DOHH2 (cell line): ENCODE data around the gene CBLB.

ENCODE experiments used
- H3F3A ChIP-seq: fragments of 200-600 bp; sonication (generic), shearing (Covaris generic); 2 replicates; pipeline ENCODE4 v1.6.0; 2016; ENCODE audit warnings: antibody characterized with exemption, mild to moderate bottlenecking; ENCODE audit not compliant: control insufficient read depth, insufficient read depth
- H3K27ac ChIP-seq: fragments of 200-600 bp; sonication (generic); 2 replicates; pipeline ENCODE4 v1.5.1; 2014; ENCODE audit warnings: low read depth, mild to moderate bottlenecking, low read length, moderate library complexity
- H3K27me3 ChIP-seq: fragments of 200-600 bp; sonication (generic); 2 replicates; pipeline ENCODE4 v1.6.1; 2014; ENCODE audit warnings: mild to moderate bottlenecking, low read length, mixed read lengths; ENCODE audit not compliant: control insufficient read depth
- H3K36me3 ChIP-seq: fragments of 200-600 bp; sonication (generic); 2 replicates; pipeline ENCODE4 v1.6.1; 2014; ENCODE audit warnings: mild to moderate bottlenecking, low read length, moderate library complexity, mixed read lengths; ENCODE audit not compliant: control insufficient read depth
- H3K4me1 ChIP-seq: fragments of 200-600 bp; sonication (generic); 2 replicates; pipeline ENCODE4 v1.6.1; 2014; ENCODE audit warnings: mild to moderate bottlenecking, low read length, mixed read lengths; ENCODE audit not compliant: control insufficient read depth
- H3K4me2 ChIP-seq: fragments of 200-600 bp; sonication (generic); 2 replicates; pipeline ENCODE4 v1.6.0; 2014; ENCODE audit warnings: mild to moderate bottlenecking, low read length, moderate library complexity
- H3K4me3 ChIP-seq: fragments of 200-600 bp; sonication (generic); 2 replicates; pipeline ENCODE4 v1.5.1; 2014; ENCODE audit warnings: mild to moderate bottlenecking, low read length, mixed read lengths
- H3K79me2 ChIP-seq: fragments of 200-600 bp; sonication (generic); 2 replicates; pipeline ENCODE4 v1.6.1; 2014; ENCODE audit warnings: mild to moderate bottlenecking, low read length, mixed read lengths; ENCODE audit not compliant: control insufficient read depth
- H3K9me2 ChIP-seq: fragments of 200-600 bp; sonication (generic); replicated peaks from 2 replicates; pipeline ENCODE4 v1.6.1; 2014; ENCODE audit warnings: mild to moderate bottlenecking, low read length, mixed read lengths; ENCODE audit not compliant: control insufficient read depth
- H3K9me3 ChIP-seq: fragments of 200-600 bp; sonication (generic); 2 replicates; pipeline ENCODE4 v1.6.1; 2014; ENCODE audit warnings: antibody characterized with exemption, low read length, mixed read lengths; ENCODE audit not compliant: control insufficient read depth, insufficient read depth
- H4K20me1 ChIP-seq: fragments of 200-600 bp; sonication (generic); 2 replicates; pipeline ENCODE4 v1.6.0; 2014; ENCODE audit warnings: low read depth, mild to moderate bottlenecking, antibody characterized with exemption, low read length, moderate library complexity; ENCODE audit not compliant: control insufficient read depth, insufficient read depth
- EZH2phosphoT487 ChIP-seq: fragments of 200-600 bp; sonication (generic); IDR thresholded peaks from 2 replicates; pipeline ENCODE4 v1.6.1; 2017; ENCODE audit warnings: borderline replicate concordance, mild to moderate bottlenecking, antibody characterized with exemption, low read length, moderate library complexity, mixed read lengths
- TF ChIP-seq, protein P1 (sequence below): fragments of 200-600 bp; sonication (generic); IDR thresholded peaks from one replicate; pipeline ENCODE4 v1.5.1; 2014; ENCODE audit warnings: antibody characterized with exemption, mild to moderate bottlenecking, low read depth, low read length; ENCODE audit not compliant: poor library complexity, severe bottlenecking

Gene CBLB

DNA sequence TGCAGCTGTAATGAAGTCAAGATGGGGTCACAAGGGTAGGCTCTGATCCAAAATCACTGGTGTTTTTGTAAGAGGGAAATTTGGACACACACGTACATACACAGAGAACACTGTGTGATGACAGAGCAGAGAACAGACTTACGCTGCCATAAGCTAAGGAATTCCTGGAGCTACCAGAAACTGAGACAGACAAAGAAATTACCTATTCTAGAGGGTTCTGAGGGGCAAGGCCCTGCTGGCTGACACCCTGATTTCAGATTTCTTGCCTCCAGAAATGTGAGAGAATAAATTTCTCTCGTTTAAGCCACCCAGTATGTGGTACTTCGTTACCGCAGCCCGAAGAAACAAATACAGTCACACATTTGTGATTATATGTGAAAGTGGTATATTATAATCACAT is 24.8 kb downstream of the CBLB start:
- no peaks in the 10 kb centered on the region for H3K9me2 ChIP-seq
- no peaks in the 10 kb centered on the region for H3K9me3 ChIP-seq
- H3K27me3 ChIP-seq: no peaks in the 10 kb centered on the region
- no peak overlapping the region for H3K4me2 ChIP-seq
- peaks cover 4% of the 10 kb centered on the region; the same call in 1 of the 2 replicates for H3K79me2 ChIP-seq
- peaks cover 6% of the 10 kb centered on the region; the same call in 1 of the 2 replicates for H3K4me1 ChIP-seq
- peaks cover 21% of the 10 kb centered on the region for H3K36me3 ChIP-seq
- H3F3A ChIP-seq: peaks cover 9% of the 10 kb centered on the region; the same call in 1 of the 2 replicates
- H4K20me1 ChIP-seq: no peaks in the 10 kb centered on the region
- no peak overlapping the region for H3K4me3 ChIP-seq
- TF ChIP-seq EZH2phosphoT487: no peak
- TF ChIP-seq, protein P1, sequence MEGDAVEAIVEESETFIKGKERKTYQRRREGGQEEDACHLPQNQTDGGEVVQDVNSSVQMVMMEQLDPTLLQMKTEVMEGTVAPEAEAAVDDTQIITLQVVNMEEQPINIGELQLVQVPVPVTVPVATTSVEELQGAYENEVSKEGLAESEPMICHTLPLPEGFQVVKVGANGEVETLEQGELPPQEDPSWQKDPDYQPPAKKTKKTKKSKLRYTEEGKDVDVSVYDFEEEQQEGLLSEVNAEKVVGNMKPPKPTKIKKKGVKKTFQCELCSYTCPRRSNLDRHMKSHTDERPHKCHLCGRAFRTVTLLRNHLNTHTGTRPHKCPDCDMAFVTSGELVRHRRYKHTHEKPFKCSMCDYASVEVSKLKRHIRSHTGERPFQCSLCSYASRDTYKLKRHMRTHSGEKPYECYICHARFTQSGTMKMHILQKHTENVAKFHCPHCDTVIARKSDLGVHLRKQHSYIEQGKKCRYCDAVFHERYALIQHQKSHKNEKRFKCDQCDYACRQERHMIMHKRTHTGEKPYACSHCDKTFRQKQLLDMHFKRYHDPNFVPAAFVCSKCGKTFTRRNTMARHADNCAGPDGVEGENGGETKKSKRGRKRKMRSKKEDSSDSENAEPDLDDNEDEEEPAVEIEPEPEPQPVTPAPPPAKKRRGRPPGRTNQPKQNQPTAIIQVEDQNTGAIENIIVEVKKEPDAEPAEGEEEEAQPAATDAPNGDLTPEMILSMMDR: no peak
- H3K27ac ChIP-seq: no peak overlapping the region

DNA sequence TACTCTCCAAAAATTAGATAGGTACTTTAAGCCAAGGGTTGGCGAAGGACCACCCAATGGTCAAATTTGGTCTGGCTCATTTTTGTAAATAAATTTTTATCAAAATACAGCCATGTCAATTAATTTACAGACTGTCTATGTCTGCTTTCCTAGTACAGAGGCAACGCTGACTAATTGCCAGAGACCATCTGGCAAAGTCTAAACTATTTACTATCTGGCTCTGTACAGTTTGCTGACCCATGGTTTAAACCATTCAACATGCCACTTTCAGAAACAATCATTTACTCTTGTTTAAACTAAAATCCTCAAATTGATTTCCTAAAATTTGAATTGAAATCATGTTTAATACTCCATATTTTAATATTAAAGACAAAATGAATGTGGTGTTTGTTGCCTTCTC is 25.9 kb downstream of the CBLB start:
- H4K20me1 ChIP-seq: no peaks in the 10 kb centered on the region
- no peaks in the 10 kb centered on the region for H3K27me3 ChIP-seq
- no peaks in the 10 kb centered on the region for H3K9me2 ChIP-seq
- no peak overlapping the region for H3K27ac ChIP-seq
- H3K4me2 ChIP-seq: no peak overlapping the region
- H3K36me3 ChIP-seq: peaks cover 15% of the 10 kb centered on the region
- TF ChIP-seq EZH2phosphoT487: no peak
- TF ChIP-seq, protein P1: no peak
- peaks cover 9% of the 10 kb centered on the region; the same call in 1 of the 2 replicates for H3F3A ChIP-seq
- peaks cover 9% of the 10 kb centered on the region for H3K4me1 ChIP-seq
- peaks cover 1% of the 10 kb centered on the region; the same call in 1 of the 2 replicates for H3K79me2 ChIP-seq
- H3K9me3 ChIP-seq: no peaks in the 10 kb centered on the region
- no peak overlapping the region for H3K4me3 ChIP-seq

DNA sequence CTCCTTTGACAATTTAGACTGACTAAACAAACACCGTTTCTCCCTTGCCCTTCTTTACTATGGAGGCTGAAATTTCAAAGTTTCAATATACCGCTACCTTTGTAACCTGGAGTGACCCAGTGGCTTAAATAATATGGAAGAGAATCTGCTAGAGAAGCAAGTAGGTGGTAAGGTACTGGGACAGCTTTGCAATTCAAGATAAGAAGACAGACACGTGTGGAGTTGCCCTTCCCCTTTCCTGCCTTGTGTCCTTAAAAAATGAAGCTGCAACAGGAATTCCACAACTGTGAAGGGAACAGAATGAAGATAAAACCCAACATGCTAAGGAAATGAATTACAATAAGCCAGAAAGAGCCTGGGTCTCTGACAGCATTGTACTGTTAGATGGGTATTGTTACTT is 26.4 kb downstream of the CBLB start:
- no peaks in the 10 kb centered on the region for H3K79me2 ChIP-seq

More for the DNA sequence above, 26.4 kb downstream of the CBLB start:
- no peaks in the 10 kb centered on the region for H4K20me1 ChIP-seq
- TF ChIP-seq, protein P1: no peak
- no peak for TF ChIP-seq EZH2phosphoT487
- peaks cover 14% of the 10 kb centered on the region for H3K36me3 ChIP-seq
- H3K4me3 ChIP-seq: no peak overlapping the region
- H3K27me3 ChIP-seq: no peaks in the 10 kb centered on the region
- no peaks in the 10 kb centered on the region for H3K9me2 ChIP-seq
- H3F3A ChIP-seq: peaks cover 9% of the 10 kb centered on the region
- no peak overlapping the region for H3K4me2 ChIP-seq
- H3K4me1 ChIP-seq: peaks cover 14% of the 10 kb centered on the region
- H3K9me3 ChIP-seq: no peaks in the 10 kb centered on the region
- H3K27ac ChIP-seq: no peak overlapping the region
